NCI-H526 (cell line): ENCODE results near the gene COL21A1.
"Not testable (repeated sequence)": the region's sequence is repeated elsewhere in the genome, so short reads cannot be mapped to it uniquely, and the experiment has no call there.

Experiments used
- DNase-seq, 2 experiments: peaks; one replicate each; lab custom pipeline; 2025; lab: John Stamatoyannopoulos, UW

Gene COL21A1

GRCh38 chr6:56246881-56247653, at the start of gene COL21A1:
Gene COL21A1, minus strand, starts transcription at chr6:56247580. Its CDS starts 64,962 bp downstream, at chr6:56182618.
- DNase-seq, result peak in 1 of 2 experiments; percentile 69

- DNase-seq, result peak; percentile 22 to 48
Observed at GRCh38 chr6:56293781-56294180, 46.4 kb upstream of the COL21A1 start.

GRCh38 chr6:56292505-56293181, 45.3 kb upstream of the COL21A1 start:
- DNase-seq, result peak; percentile 53 to 74

- DNase-seq, result no peak
Observed at GRCh38 chr6:56291302-56291917, 44.0 kb upstream of the COL21A1 start.

GRCh38 chr6:56289721-56290120, 42.3 kb upstream of the COL21A1 start:
- DNase-seq, result no peak

- no peak for DNase-seq
Observed at GRCh38 chr6:56288347-56288746, 41.0 kb upstream of the COL21A1 start.

- DNase-seq, result no peak
Observed at GRCh38 chr6:56282391-56282790, 35.0 kb upstream of the COL21A1 start.

- DNase-seq, result no peak
Observed at GRCh38 chr6:56280126-56280525, 32.7 kb upstream of the COL21A1 start.

- no peak for DNase-seq
Observed at GRCh38 chr6:56279331-56280080, 32.1 kb upstream of the COL21A1 start.

- DNase-seq, result no peak
Observed at GRCh38 chr6:56278171-56278591, 30.8 kb upstream of the COL21A1 start.

- DNase-seq, result no peak
Observed at GRCh38 chr6:56270812-56271441, 23.5 kb upstream of the COL21A1 start.

- DNase-seq, result no peak
Observed at GRCh38 chr6:56268266-56268665, 20.9 kb upstream of the COL21A1 start.

- no peak for DNase-seq
Observed at GRCh38 chr6:56266011-56266410, 18.6 kb upstream of the COL21A1 start.

GRCh38 chr6:56263596-56264315, 16.4 kb upstream of the COL21A1 start:
- peak; percentile 13 to 24 for DNase-seq

GRCh38 chr6:56260593-56260992, 13.2 kb upstream of the COL21A1 start:
- DNase-seq, result not testable (repeated sequence)

- peak in 1 of 2 experiments; percentile 42 for DNase-seq
Observed at GRCh38 chr6:56259234-56260077, 12.1 kb upstream of the COL21A1 start.

GRCh38 chr6:56255349-56255748, 8.0 kb upstream of the COL21A1 start:
- no peak for DNase-seq

GRCh38 chr6:56250266-56250665, 2.9 kb upstream of the COL21A1 start:
- peak in 1 of 2 experiments; percentile 4 for DNase-seq

GRCh38 chr6:56247654-56248122, 308 bp upstream of the COL21A1 start:
- no peak for DNase-seq

- no peak for DNase-seq
Observed at GRCh38 chr6:56246541-56246880, 869 bp downstream of the COL21A1 start.
